GM21381 (cell line): ENCODE results near the gene FHAD1.

Experiments used
- ATAC-seq: cut with Tn5 transposase; IDR thresholded peaks from one replicate; pipeline ENCODE4 v1.9.1; 2021; ENCODE audit warnings: mild to moderate bottlenecking, moderate library complexity; ENCODE audit not compliant: unreplicated experiment

Gene FHAD1

DNA sequence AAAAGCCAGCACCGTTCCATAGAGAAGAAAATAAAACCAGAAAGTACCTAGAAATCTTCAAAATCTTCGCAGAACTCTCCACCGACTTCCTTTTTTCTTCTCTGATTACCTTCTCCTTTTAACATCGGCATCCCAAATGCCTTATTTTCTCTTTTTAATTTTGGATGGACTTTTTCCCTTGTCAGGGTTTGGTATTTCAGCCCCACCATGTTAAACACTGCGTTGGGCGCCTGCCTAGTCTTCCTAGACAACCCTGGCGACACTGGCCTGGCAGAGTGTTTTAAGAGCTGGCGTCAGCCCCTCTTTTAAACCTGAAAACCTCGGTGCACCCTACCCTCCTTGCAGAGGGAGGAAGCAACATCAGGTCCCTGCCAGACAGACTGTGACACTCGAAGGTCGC, 96.7 kb downstream of the FHAD1 start:
- no peak for ATAC-seq

DNA sequence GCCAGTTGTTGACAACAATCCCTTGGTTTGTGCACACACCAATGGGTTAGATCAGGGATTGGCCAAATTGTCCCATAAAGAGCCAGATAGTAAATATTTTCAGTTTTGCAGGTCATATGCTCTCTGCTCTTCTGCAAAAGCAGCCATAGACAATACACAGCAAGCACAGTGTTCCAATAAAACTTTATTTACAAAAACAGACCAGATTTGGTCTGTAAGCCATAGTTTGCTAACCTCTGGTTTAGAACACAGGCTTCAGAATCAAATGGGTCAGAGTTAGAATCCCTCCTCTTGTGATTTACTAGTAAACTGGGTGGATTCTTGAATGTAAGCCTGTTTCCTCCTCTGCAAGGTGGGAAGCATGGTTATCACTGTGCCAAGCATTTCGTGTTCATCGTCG, 97.4 kb downstream of the FHAD1 start:
- no peak for ATAC-seq

DNA sequence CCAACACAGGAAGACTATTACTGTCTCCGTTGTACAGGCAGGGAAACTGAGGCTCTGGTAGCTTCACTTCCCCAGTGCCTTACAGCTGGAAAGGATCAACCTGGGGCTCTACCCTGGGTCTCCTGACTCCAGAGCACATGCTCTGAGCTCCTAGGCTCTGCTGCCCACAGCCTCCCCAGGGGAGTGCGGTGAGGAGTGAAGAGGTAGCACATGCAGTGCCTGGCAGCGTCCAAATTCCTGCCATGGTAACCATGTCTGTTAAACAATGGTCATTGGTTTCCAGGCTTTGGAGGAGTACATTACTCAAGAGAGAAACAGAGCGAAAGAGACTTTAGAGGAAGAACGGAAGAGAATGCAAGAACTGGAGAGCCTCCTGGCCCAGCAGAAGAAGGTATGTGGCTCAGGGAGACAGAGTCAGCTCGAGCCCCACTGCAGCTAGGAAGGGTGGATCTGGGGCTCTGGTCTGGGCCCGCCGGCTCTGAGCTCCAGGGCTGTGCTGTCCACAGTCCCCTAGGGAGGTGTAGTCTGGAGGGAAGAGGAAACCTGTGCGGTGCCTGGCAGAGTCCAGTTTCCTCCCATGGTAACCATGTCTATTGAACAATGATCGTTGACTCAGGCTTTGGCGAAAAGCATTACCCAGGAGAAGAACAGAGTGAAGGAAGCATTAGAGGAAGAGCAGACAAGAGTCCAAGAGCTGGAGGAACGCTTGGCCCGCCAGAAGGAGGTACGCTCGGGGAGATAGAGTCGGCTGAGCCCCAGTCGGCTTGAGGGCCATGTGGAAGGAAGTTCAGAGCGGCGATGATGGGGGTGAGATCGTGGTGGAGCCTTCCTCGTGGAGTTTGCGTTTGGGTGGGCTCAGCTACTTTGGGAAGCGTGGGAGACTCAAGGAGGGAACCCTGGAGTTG, 98.0 kb downstream of the FHAD1 start:
- ATAC-seq = no peak

GRCh38 chr1:15345705-15346345, 98.8 kb downstream of the FHAD1 start:
- ATAC-seq = peak; percentile 73

DNA sequence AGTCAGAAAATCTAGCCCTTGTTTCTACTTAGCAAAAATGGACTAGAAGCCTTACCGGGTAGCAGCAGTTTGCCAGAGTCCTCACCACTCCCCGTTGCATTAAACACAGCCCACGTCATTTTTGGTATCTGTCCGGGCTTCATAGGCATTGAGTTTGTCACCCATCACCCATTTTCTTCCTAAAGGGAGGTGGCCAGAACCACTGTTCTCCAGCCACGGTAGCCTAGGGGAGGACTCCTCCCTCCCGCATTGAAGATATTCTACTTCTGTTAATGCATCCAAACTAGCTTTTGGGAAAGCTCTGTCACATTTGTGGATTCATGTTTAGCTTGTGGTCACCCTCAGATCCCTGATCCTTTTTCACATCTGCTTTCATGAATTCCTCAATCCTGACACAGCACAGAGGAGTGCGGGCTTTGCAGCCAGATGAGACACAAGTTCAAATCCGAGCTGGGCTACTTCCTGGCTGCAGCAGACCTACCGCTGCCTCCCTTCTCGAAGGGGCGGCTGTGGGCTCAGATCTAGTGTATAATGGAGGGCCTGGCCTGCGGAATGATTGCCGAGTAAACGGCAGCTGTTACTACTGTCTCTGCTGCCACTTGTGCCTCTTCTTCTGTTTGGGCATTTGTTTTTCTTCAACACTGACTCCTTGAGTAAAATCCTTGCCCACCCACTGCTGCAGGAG, 99.5 kb downstream of the FHAD1 start:
- no peak for ATAC-seq

GRCh38 chr1:15347182-15347581, 100.2 kb downstream of the FHAD1 start:
- ATAC-seq = no peak

DNA sequence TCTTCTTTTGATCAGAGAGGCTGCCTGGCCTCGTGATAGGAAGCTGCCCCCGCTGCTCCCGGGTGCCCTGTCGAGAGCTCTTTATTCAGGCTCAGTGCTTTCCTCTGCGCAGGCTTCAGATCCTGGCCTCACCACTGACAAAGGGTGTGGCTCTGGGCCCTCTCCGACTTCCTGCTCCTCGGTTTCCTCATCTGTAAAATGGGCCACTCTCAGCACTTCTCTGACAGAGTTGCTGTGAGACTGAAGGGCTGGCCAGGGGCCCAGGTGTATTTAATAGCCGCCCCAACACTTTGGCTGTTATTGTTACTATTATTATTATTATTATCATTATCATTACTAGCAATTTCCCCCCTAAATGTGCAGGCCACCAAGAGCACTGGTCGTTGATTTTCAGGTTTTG, 101.6 kb downstream of the FHAD1 start:
- ATAC-seq = no peak

DNA sequence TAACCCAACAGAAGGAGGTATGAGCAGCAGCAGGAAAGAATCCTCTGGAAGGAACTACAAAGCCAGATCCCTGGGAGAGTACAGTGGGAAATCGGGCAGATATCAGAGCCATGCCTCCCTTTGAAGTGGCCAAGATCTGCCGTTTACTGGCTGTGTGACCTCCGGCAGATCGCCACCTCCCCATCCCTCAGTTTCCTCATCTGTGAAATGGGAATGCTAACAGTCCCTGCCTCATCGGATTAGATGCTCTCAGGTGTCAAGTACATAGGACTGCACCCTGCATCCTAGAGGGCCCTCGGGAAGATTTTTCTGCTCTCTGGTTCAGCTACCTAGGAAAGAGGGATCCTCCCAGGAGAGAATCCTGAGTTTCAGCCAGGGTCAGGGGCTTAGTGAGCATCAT, 102.1 kb downstream of the FHAD1 start:
- ATAC-seq = no peak

- no peak for ATAC-seq
Observed at GRCh38 chr1:15350151-15350550, 103.1 kb downstream of the FHAD1 start.

DNA sequence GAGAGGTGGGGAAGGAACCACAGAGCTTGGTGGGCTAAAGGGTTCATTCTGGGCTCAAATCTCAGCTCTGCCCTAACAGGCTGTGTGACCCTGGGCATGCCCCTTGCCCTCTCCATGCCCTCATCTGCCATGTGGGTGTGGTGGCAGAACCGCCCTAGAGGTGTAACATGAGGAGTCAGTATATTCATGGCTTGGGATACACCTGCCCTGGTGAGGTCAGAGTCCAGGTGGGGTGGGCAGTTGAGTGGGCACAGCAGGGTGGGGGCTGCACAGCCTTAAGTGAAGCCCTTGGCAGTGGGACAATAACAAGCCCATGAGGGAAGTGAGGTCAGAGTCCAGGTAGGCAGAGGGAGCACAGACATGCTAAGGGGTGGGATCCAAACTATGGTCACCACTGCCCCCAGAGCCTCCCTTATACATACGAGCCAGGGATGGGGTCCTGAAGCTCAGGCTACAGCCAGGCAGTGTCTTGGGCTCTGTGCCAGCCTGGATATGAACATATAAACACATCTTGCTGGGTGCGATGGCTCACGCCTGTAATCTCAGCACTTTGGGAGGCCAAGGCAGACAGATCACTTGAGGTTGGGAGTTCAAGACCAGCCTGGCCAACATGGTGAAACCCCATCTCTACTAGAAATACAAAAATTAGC, 103.7 kb downstream of the FHAD1 start:
- no peak for ATAC-seq

- no peak for ATAC-seq
Observed at GRCh38 chr1:15351310-15351709, 104.3 kb downstream of the FHAD1 start.

GRCh38 chr1:15352128-15352957, 105.3 kb downstream of the FHAD1 start:
- no peak for ATAC-seq

DNA sequence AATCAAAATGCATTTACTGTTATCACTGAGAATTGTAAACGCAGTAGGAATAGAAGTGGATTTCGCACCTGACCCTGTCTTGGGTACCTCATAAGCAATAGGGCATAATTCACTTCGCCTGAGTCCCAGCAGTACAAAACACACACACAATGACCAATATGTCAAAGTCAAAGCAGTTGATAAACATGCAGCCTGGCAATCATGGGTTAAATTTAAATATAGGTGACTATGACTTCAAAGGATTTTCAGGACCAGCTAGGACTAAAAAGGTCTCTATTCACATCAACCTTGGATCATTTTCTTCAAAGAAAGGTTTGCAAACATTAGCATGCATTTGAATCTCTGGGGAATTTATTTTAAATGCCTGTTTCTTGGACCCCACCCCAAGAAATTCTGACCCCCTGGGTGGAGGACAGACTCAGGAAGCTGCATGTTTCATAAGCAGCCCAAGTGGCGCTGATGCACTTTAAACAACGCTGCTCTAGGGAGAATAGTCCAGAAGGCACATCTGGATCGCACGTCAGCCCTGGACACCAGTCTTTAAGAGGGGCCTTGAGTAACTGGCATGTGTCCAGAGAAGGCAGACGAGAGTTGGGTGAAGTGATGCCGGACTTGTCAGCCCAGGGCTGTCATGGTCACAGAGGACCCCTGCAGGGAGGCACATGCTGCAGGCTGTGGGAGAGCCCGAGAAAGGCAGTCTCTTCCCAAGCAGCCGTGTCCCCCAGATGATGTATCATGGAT, 107.0 kb downstream of the FHAD1 start:
- ATAC-seq = no peak

DNA sequence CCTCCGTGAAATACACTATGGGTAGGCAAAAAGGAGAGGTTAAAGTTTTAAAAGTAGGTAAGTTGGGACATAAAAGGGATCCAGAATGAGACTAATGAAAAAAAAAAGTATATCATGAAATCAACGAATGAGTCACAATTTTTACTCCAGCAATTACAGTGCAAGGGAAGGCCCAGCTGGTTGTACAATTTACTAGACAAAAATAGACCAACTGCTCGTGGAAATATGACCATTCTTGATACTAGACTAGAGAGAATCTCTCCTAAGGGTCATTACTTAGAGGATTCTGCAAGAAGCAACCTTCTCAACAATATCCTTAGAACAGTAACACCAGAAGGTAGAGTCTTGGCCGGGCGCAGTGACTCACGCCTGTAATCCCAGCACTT, 107.5 kb downstream of the FHAD1 start:
- no peak for ATAC-seq

DNA sequence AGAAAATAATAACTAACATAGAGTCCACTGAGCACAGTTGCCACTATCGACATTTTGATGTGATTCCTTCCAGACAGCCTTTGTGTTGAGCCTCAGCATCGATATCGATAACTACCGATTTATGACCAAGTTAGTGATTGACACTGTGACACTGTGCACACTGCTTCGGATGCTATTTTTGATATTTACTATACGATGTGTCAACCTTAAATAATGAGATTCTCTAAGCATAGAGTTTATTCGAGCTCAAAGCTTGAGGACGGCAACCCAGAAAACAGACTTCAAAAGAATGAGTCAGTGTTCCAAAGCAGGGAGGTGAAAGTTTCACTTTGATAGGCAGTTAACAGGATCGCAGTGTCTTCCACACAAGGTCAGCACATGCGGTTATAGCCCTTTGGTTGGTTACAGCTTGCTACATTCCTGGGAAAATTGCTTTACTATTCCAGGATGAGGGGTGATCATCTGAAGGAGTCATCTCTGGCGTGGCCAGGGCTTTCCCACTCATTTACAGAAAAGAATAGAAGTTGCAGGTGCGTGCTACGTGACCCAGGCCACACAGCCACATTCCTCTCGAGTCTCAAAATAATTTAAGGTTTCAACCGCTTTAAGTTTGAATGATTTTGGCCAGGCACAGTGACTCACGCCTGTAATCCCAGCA, 109.1 kb downstream of the FHAD1 start:
- ATAC-seq = no peak

GRCh38 chr1:15357612-15358207, 110.7 kb downstream of the FHAD1 start:
- no peak for ATAC-seq

- ATAC-seq = no peak
Observed at GRCh38 chr1:15358565-15359133, 111.6 kb downstream of the FHAD1 start.

- no peak for ATAC-seq
Observed at GRCh38 chr1:15360700-15361099, 113.7 kb downstream of the FHAD1 start.
